GM10248 (cell line): Measurements from ENCODE around the gene QSOX1.

Source experiments
- CTCF ChIA-PET: fragments of 300-600 bp; sonication (Branson Sonifier 250); formaldehyde crosslinking; extraction: SDS; loops from one replicate; lab custom pipeline; 2021; ENCODE audit warnings: antibody characterized with exemption; lab: Yijun Ruan, JAX
- POLR2A ChIA-PET: fragments of 350-650 bp; sonication (Branson Sonifier 250); formaldehyde crosslinking; extraction: SDS; loops from one replicate; lab custom pipeline; 2020; ENCODE audit warnings: antibody characterized with exemption; lab: Yijun Ruan, JAX
- DNase-seq: peaks from one replicate; pipeline ENCODE4 v3.0.0; 2012; ENCODE audit errors: extremely low spot score
- CTCF ChIP-seq: IDR thresholded peaks from 2 replicates; pipeline ENCODE4 v1.5.1; 2012; ENCODE audit warnings: mild to moderate bottlenecking, low read depth; ENCODE audit errors: extremely low read depth, missing control alignments, control extremely low read depth

The QSOX1 gene

GRCh38 chr1:180215856-180216625, 61.4 kb downstream of the QSOX1 start:
- CTCF ChIA-PET, result no interaction called here
- TF ChIP-seq CTCF, result no peak
- DNase-seq, result no peak

GRCh38 chr1:180217006-180217405, 62.3 kb downstream of the QSOX1 start:
- DNase-seq, result no peak
- ChIA-PET CTCF (interaction anchor here (1.4 to 1.8 kb wide), 4 partner anchors 10 to 38 kb away, joined by 3 to 8 read pairs (median 6); no protein-coding TSS in a partner anchor), POLR2A (no interaction called here)
- TF ChIP-seq CTCF, result no peak

More at GRCh38 chr1:180215856-180216625, 61.4 kb downstream of the QSOX1 start:
- POLR2A ChIA-PET, result interaction anchor here (0.6 kb wide), 1 partner anchor 9 kb away, joined by 3 read pairs; no protein-coding TSS in a partner anchor

- TF ChIP-seq CTCF, result no peak
- ChIA-PET CTCF (interaction anchor here (0.9 to 1.8 kb wide), 3 partner anchors 17 to 40 kb away, joined by 3 to 5 read pairs (median 3); no protein-coding TSS in a partner anchor), POLR2A (no interaction called here)
- DNase-seq, result no peak
Measured at GRCh38 chr1:180218806-180219765, 64.4 kb downstream of the QSOX1 start.

DNA sequence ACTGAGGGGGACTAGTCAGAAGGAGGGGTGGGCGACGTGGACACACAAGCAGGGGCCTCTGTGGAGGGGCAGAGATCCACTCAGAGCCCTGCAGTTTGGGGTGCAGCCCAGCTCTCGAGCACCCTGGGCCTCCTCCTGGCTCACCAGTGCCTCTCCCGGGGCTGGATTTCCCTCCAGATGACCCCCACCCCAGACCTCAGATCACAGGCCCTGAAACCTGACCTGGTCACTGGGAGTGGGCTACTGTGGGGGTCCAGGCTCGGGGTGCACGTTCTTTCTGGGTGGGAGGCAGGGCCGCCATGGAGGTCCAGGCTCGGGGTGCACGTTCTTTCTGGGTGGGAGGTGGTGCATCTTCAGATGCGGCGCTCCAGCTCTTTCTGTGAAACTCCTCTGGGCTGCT, 65.1 kb downstream of the QSOX1 start:
- CTCF ChIA-PET, result interaction anchor here (1.2 kb wide), 1 partner anchor 40 kb away, joined by 3 read pairs; no protein-coding TSS in a partner anchor
- DNase-seq, result no peak
- POLR2A ChIA-PET, result no interaction called here
- no peak for TF ChIP-seq CTCF

DNA sequence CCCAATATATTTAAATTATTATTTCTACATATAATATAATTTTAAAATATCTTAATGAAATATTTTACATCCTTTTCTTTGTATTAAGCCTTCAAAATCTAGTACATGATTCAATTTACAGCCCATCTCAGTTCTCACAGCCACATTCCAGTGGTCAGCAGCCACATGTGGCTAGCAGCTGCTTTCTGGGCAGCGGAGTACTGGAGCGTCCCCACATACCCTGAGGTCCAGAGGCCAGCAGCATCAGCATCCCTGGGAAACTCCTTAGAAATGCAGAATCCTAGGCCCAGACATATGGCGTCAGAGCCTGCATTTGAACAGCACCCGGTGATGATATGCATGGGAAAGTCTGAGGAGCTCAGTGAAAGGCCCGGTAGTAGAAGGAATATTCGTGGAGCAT, 66.8 kb downstream of the QSOX1 start:
- TF ChIP-seq CTCF, result no peak
- DNase-seq, result no peak
- CTCF ChIA-PET, result interaction anchor here (0.9 to 1.2 kb wide), 3 partner anchors 11 to 42 kb away, joined by 4 to 5 read pairs (median 5); no protein-coding TSS in a partner anchor
- POLR2A ChIA-PET, result no interaction called here

- no peak for TF ChIP-seq CTCF
- POLR2A ChIA-PET, result no interaction called here
- no peak for DNase-seq
- CTCF ChIA-PET, result interaction anchor here (1.1 to 2.5 kb wide), 4 partner anchors 28 to 415 kb away, joined by 3 to 9 read pairs (median 4); no protein-coding TSS in a partner anchor
Measured at GRCh38 chr1:180224902-180225301, 70.2 kb downstream of the QSOX1 start.
